SK-N-SH (cell line): ENCODE data around the gene MEPCE. TPM values are rescaled to one million over a fixed set of nuclear protein-coding genes. Genes with fewer than 3 reads are reported as not detected.

ENCODE experiments used
- CTCF ChIA-PET: fragments of 300-600, 350-600 bp; formaldehyde crosslinking; extraction: SDS; loops from one replicate; lab custom pipeline; 2021; lab: Yijun Ruan, JAX
- POLR2A ChIA-PET: fragments of 350-600 bp; sonication (Branson Sonifier 250); formaldehyde crosslinking; extraction: SDS; loops from one replicate; lab custom pipeline; 2020; ENCODE audit warnings: antibody characterized with exemption, inconsistent platforms; lab: Yijun Ruan, JAX
- DNase-seq: peaks from one replicate; pipeline ENCODE4 v3.0.0; 2012
- H2AFZ ChIP-seq: fragments of 200-600 bp; sonication (generic); 2 replicates; pipeline ENCODE4 v1.8.1; 2016; ENCODE audit warnings: antibody characterized with exemption, mild to moderate bottlenecking, low read depth
- H3F3A ChIP-seq: fragments of 200-600 bp; sonication (generic); replicated peaks from 2 replicates; pipeline ENCODE3; 2016; ENCODE audit warnings: antibody characterized with exemption, mild to moderate bottlenecking; ENCODE audit not compliant: insufficient read depth
- H3K27ac ChIP-seq, 2 experiments: fragments of 200-500 bp in 1 of 2; fragments of 200-600 bp in 1 of 2; sonication (Bioruptor generic) in 1 of 2; sonication (generic), shearing (Covaris generic) in 1 of 2; 2 replicates each; pipeline versions ENCODE4 v1.5.1 to v1.6.1; 2014 to 2016; ENCODE audit warnings: low read depth in 2 of 2, inconsistent platforms in 1 of 2, low read length in 1 of 2, mild to moderate bottlenecking in 1 of 2, mixed read lengths in 1 of 2
- H3K27me3 ChIP-seq: fragments of 200-600 bp; sonication (generic), shearing (Covaris generic); 2 replicates; pipeline ENCODE4 v1.6.1; 2016; ENCODE audit warnings: mixed run types; ENCODE audit not compliant: insufficient read depth
- H3K36me3 ChIP-seq, 2 experiments: fragments of 200-500 bp in 1 of 2; fragments of 200-600 bp in 1 of 2; sonication (Bioruptor generic) in 1 of 2; sonication (generic) in 1 of 2; replicated peaks in 1 of 2; 2 replicates each; pipeline versions ENCODE3 to v1.5.1; 2014 to 2016; ENCODE audit warnings: low read length in 1 of 2, mild to moderate bottlenecking in 1 of 2; ENCODE audit not compliant: insufficient read depth in 2 of 2, control insufficient read depth in 1 of 2
- H3K4me1 ChIP-seq, 2 experiments: fragments of 200-500 bp in 1 of 2; fragments of 200-600 bp in 1 of 2; sonication (Bioruptor generic) in 1 of 2; sonication (generic), shearing (Covaris generic) in 1 of 2; 2 replicates each; pipeline versions ENCODE4 v1.5.1 to v1.6.1; 2014 to 2016; ENCODE audit warnings: low read depth in 1 of 2, low read length in 1 of 2, mixed run types in 1 of 2; ENCODE audit not compliant: insufficient read depth in 2 of 2, control insufficient read depth in 1 of 2
- H3K4me2 ChIP-seq: fragments of 200-600 bp; sonication (generic), shearing (Covaris generic); 2 replicates; pipeline ENCODE4 v1.6.1; 2017; ENCODE audit warnings: mixed run types
- H3K4me3 ChIP-seq, 2 experiments: fragments of 200-500 bp in 1 of 2; fragments of 200-600 bp in 1 of 2; sonication (Bioruptor generic) in 1 of 2; sonication (generic), shearing (Covaris generic) in 1 of 2; 2 replicates each; pipeline versions ENCODE4 v1.5.1 to v1.8.1; 2014 to 2016; ENCODE audit warnings: low read depth in 2 of 2, inconsistent platforms in 1 of 2, low read length in 1 of 2, mild to moderate bottlenecking in 1 of 2, mixed read lengths in 1 of 2, moderate library complexity in 1 of 2
- H3K79me2 ChIP-seq: fragments of 200-600 bp; sonication (generic); 2 replicates; pipeline ENCODE4 v1.8.1; 2017; ENCODE audit warnings: mild to moderate bottlenecking; ENCODE audit not compliant: insufficient read depth
- H3K9ac ChIP-seq: fragments of 200-600 bp; sonication (generic); 2 replicates; pipeline ENCODE4 v1.6.1; 2017; ENCODE audit warnings: mixed run types
- H3K9me2 ChIP-seq: fragments of 200-600 bp; sonication (generic); 2 replicates; pipeline ENCODE4 v1.6.1; 2017; ENCODE audit warnings: mixed run types
- H3K9me3 ChIP-seq: fragments of 200-600 bp; sonication (generic); 2 replicates; pipeline ENCODE4 v1.6.1; 2017; ENCODE audit warnings: mixed run types, mild to moderate bottlenecking, moderate library complexity
- H4K20me1 ChIP-seq: fragments of 200-600 bp; sonication (generic); 2 replicates; pipeline ENCODE4 v1.6.1; 2017; ENCODE audit warnings: mild to moderate bottlenecking, mixed run types; ENCODE audit not compliant: insufficient read depth
- CHD2 ChIP-seq: fragments of 150-350 bp; IDR thresholded peaks from 2 replicates; pipeline ENCODE4 v1.6.1; 2018; ENCODE audit warnings: low read length; ENCODE audit not compliant: partially characterized antibody
- ELF1 ChIP-seq: IDR thresholded peaks from 2 replicates; pipeline ENCODE4 v1.4.0; 2012
- FOSL2 ChIP-seq: IDR thresholded peaks from 2 replicates; pipeline ENCODE4 v1.4.0; 2012; ENCODE audit warnings: low read depth, mild to moderate bottlenecking, moderate library complexity, borderline replicate concordance
- FOXJ3 ChIP-seq: sonication (generic); formaldehyde crosslinking; IDR thresholded peaks from 2 replicates; pipeline ENCODE4 v1.5.1; 2020; ENCODE audit warnings: mild to moderate bottlenecking, missing genetic modification reagents
- GABPA ChIP-seq: IDR thresholded peaks from 2 replicates; pipeline ENCODE4 v1.4.0; 2012; ENCODE audit warnings: low read depth, mild to moderate bottlenecking
- GATA2 ChIP-seq: sonication (generic); formaldehyde crosslinking; IDR thresholded peaks from 2 replicates; pipeline ENCODE4 v1.5.0; 2020; ENCODE audit warnings: mild to moderate bottlenecking, missing genetic modification reagents
- IRF3 ChIP-seq: fragments of 150-350 bp; IDR thresholded peaks from 2 replicates; pipeline ENCODE4 v1.6.1; 2016; ENCODE audit warnings: mild to moderate bottlenecking, low read depth, low read length
- MAX ChIP-seq: IDR thresholded peaks from 2 replicates; pipeline ENCODE4 v1.4.0; 2012; ENCODE audit warnings: low read depth
- MXI1 ChIP-seq: IDR thresholded peaks from 2 replicates; pipeline ENCODE4 v1.6.1; 2012; ENCODE audit warnings: mild to moderate bottlenecking, low read depth, low read length, improper control_type of control experiment
- NFIC ChIP-seq: IDR thresholded peaks from 2 replicates; pipeline ENCODE4 v1.4.0; 2012; ENCODE audit warnings: borderline replicate concordance
- NRF1 ChIP-seq: IDR thresholded peaks from 2 replicates; pipeline ENCODE4 v1.6.1; 2012; ENCODE audit warnings: low read depth, mild to moderate bottlenecking, low read length
- PBX3 ChIP-seq: IDR thresholded peaks from 2 replicates; pipeline ENCODE4; 2012
- POLR2AphosphoS5 ChIP-seq: IDR thresholded peaks from 2 replicates; pipeline ENCODE4 v1.6.1; 2012; ENCODE audit warnings: low read depth, low read length
- REST ChIP-seq: IDR thresholded peaks from 2 replicates; pipeline ENCODE4 v1.6.1; 2012; ENCODE audit warnings: mild to moderate bottlenecking, low read depth, low read length, moderate library complexity
- RFX5 ChIP-seq: IDR thresholded peaks from 2 replicates; pipeline ENCODE4 v1.6.1; 2012; ENCODE audit warnings: mild to moderate bottlenecking, improper control_type of control experiment, low read length
- RXRA ChIP-seq: IDR thresholded peaks from 2 replicates; pipeline ENCODE4 v1.4.0; 2012; ENCODE audit warnings: low read depth, mild to moderate bottlenecking, borderline replicate concordance
- SMC3 ChIP-seq: IDR thresholded peaks from 2 replicates; pipeline ENCODE4 v1.6.1; 2012; ENCODE audit warnings: low read depth, low read length, improper control_type of control experiment
- TEAD4 ChIP-seq: IDR thresholded peaks from 2 replicates; pipeline ENCODE4 v1.4.0; 2012; ENCODE audit warnings: mild to moderate bottlenecking, borderline replicate concordance; ENCODE audit not compliant: insufficient read depth
- USF1 ChIP-seq: IDR thresholded peaks from 2 replicates; pipeline ENCODE4 v1.4.0; 2012; ENCODE audit warnings: low read depth, borderline replicate concordance
- ZBTB33 ChIP-seq: IDR thresholded peaks from 2 replicates; pipeline ENCODE4 v1.4.0; 2012; ENCODE audit warnings: low read depth, borderline replicate concordance
- WGBS: methylation state at CpG from one replicate; pipeline ENCODE4 v1.1.6; 2017; ENCODE audit warnings: low lambda C conversion rate; 5-methylcytosine and 5-hydroxymethylcytosine counted together
- polyA plus RNA-seq, 3 experiments: library from polyadenylated mRNA; depleted of rRNA; stranded (reverse); fragments of >200 nt; gene quantifications; 2 replicates each; pipeline ENCODE4 v1.2.3, GENCODE V29; 2012

The MEPCE gene
- polyA plus RNA-seq, 1 of the 3 experiments (the other 2 are of a cell fraction), result 20.2 TPM

GRCh38 chr7:100430493-100431285, 1.1 kb downstream of the MEPCE start:
- peak overlapping the region; percentile 97 for H3K4me2 ChIP-seq
- peaks cover 13% of the 10 kb centered on the region for H4K20me1 ChIP-seq
- WGBS, result 38% methylated on average over 30 of the region's 31 CpGs
- TF ChIP-seq REST (no peak), MXI1 (no peak), USF1 (no peak), SMC3 (no peak), GABPA (no peak), NRF1 (no peak), POLR2AphosphoS5 (no peak), PBX3 (no peak), RXRA (no peak), RFX5 (no peak), NFIC (no peak), CHD2 (no peak), FOSL2 (no peak), TEAD4 (no peak), ZBTB33 (no peak), MAX (no peak), GATA2 (CRISPR knock-in tag) (no peak), FOXJ3 (CRISPR knock-in tag) (no peak), ELF1 (no peak), IRF3 (no peak)
- DNase-seq, result peak; percentile 59
- no peaks in the 10 kb centered on the region for H3K27me3 ChIP-seq
- H3K4me1 ChIP-seq, result peaks cover 23 to 49% of the 10 kb centered on the region in 2 experiments; a peak in 3 of 4 replicates
- no peaks in the 10 kb centered on the region for H3K9me3 ChIP-seq
- peaks cover 21% of the 10 kb centered on the region for H3F3A ChIP-seq
- ChIA-PET POLR2A (interaction anchor here (0.6 to 3.3 kb wide), 5 partner anchors 24 to 342 kb away, joined by 3 to 11 read pairs (median 4); partner anchors contain the start of genes COPS6 and PCOLCE), CTCF (interaction anchor here (0.7 to 3.2 kb wide), 9 partner anchors 19 to 262 kb away, joined by 3 to 23 read pairs (median 3); partner anchors contain the start of gene NYAP1)
- H3K9me2 ChIP-seq, result no peaks in the 10 kb centered on the region
- peaks cover 41 to 43% of the 10 kb centered on the region in 2 experiments for H3K36me3 ChIP-seq
- H3K9ac ChIP-seq, result peak overlapping the region; percentile 99
- no peak overlapping the region for H2AFZ ChIP-seq
- H3K4me3 ChIP-seq, result peak overlapping the region; percentile 78 to 95
- peak overlapping the region; percentile 99 to 100 for H3K27ac ChIP-seq
- H3K79me2 ChIP-seq, result peaks cover 61% of the 10 kb centered on the region
